Skeletal muscle satellite cell (primary cell): ENCODE measurements around the gene GPR82.
"Not testable (repeated sequence)": the region's sequence is repeated elsewhere in the genome, so short reads cannot be mapped to it uniquely, and the experiment has no call there.

Experiments used
- H3K27me3 ChIP-seq: 2 replicates; pipeline ENCODE4 v1.7.0; 2013; ENCODE audit warnings: low read length; ENCODE audit not compliant: control insufficient read depth, insufficient read depth
- H3K36me3 ChIP-seq: 2 replicates; pipeline ENCODE4 v1.7.0; 2013; ENCODE audit warnings: mild to moderate bottlenecking, control low read depth, low read length; ENCODE audit not compliant: insufficient read depth
- H3K4me1 ChIP-seq: 2 replicates; pipeline ENCODE4 v1.7.0; 2013; ENCODE audit warnings: low read length; ENCODE audit not compliant: control insufficient read depth, insufficient read depth
- H3K4me2 ChIP-seq: 2 replicates; pipeline ENCODE4 v1.7.0; 2013; ENCODE audit warnings: mild to moderate bottlenecking, low read length
- H3K4me3 ChIP-seq: 2 replicates; pipeline ENCODE4 v1.7.0; 2013; ENCODE audit warnings: low read length
- H3K9ac ChIP-seq: 2 replicates; pipeline ENCODE4 v1.7.0; 2013; ENCODE audit warnings: mild to moderate bottlenecking, low read depth, low read length, moderate library complexity
- H3K9me3 ChIP-seq: replicated peaks from 2 replicates; pipeline ENCODE4 v1.7.0; 2013; ENCODE audit warnings: mild to moderate bottlenecking, control low read depth, low read length

GPR82 gene

DNA sequence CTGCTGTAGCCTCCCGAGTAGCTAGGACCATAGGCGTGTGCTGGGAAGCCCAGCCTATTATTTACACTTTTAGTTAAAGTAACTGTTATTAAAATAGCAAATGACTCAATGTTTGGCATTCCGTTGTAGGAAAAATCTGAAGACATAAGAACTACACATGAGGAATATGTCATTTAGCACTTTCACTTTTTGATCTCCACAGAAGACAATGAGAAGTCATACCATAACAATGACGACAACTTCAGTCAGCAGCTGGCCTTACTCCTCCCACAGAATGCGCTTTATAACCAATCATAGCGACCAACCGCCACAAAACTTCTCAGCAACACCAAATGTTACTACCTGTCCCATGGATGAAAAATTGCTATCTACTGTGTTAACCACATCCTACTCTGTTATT is 28.6 kb upstream of the GPR82 start:
- Histone ChIP-seq H3K4me3 (no peak overlapping the region), H3K9ac (no peak overlapping the region), H3K27me3 (no peaks in the 10 kb centered on the region), H3K4me1 (no peaks in the 10 kb centered on the region), H3K36me3 (no peaks in the 10 kb centered on the region), H3K9me3 (no peaks in the 10 kb centered on the region), H3K4me2 (no peak overlapping the region)

GRCh38 chrX:41703574-41704029 is 20.4 kb upstream of the GPR82 start:
- H3K9ac ChIP-seq = no peak overlapping the region
- H3K27me3 ChIP-seq = peaks cover 3% of the 10 kb centered on the region
- H3K4me3 ChIP-seq = no peak overlapping the region
- no peaks in the 10 kb centered on the region for H3K4me1 ChIP-seq
- no peak overlapping the region for H3K4me2 ChIP-seq
- H3K36me3 ChIP-seq = no peaks in the 10 kb centered on the region
- H3K9me3 ChIP-seq = no peaks in the 10 kb centered on the region

DNA sequence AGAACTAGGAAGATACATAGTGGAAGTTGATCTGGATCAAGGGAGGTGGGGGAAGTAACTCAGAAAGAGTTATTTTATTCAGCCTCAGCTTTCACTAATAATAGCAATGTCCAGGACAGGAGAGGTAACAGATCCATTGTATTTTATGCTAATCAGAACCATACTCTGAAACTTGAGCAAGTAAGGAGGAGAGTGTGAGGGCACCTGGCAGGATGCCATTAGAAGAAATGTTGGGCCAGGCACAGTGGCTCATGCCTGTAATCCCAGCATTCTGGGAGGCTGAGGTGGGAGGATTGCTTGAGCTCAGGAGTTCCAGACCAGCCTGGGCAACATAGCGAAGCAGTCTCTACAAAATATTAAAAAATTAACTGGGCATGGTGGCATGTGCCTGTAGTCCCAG is 18.9 kb upstream of the GPR82 start:
- Histone ChIP-seq H3K4me2 (no peak overlapping the region), H3K4me1 (no peaks in the 10 kb centered on the region), H3K9me3 (no peaks in the 10 kb centered on the region), H3K4me3 (no peak overlapping the region), H3K9ac (no peak overlapping the region), H3K36me3 (no peaks in the 10 kb centered on the region), H3K27me3 (peaks cover 3% of the 10 kb centered on the region)

DNA sequence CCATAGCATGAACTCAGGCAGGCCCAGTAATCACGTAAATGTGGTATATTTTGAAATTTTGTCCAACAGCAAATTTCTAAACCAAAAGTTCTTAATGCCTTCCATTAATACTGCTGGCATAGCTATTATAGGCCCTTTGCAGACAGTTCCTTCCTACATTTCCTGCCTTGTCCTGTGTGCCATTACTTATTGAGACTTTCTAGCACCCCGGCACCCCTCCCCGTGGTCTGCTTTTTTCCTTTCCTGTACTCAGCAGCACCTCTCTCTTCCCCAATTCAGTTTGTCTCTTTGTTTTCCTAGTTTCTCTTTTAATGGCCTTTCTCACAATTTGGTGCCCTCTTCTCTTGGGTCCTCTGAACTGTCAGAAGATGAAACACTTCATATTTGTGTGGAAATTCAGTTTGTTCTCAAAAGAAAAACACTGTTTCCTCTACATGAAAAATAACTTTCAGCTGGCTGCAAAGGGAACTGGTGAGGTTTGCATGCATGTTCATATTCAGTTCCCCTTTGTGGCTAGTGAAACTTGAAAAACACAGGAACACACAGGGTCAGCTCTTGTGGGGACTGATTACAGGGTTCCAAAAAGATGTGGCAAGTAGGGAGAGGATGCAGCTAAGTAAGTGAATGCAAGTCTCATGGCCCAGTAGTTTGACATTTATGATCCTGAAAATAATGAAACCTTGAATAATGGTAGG is 18.2 kb upstream of the GPR82 start:
- peaks cover 3% of the 10 kb centered on the region for H3K27me3 ChIP-seq
- H3K9ac ChIP-seq = no peak overlapping the region
- no peaks in the 10 kb centered on the region for H3K4me1 ChIP-seq
- H3K9me3 ChIP-seq = no peaks in the 10 kb centered on the region
- no peak overlapping the region for H3K4me2 ChIP-seq
- no peak overlapping the region for H3K4me3 ChIP-seq
- no peaks in the 10 kb centered on the region for H3K36me3 ChIP-seq

- no peak overlapping the region for H3K4me3 ChIP-seq
- H3K4me2 ChIP-seq = no peak overlapping the region
- no peaks in the 10 kb centered on the region for H3K36me3 ChIP-seq
- H3K9me3 ChIP-seq = no peaks in the 10 kb centered on the region
- peaks cover 5% of the 10 kb centered on the region for H3K27me3 ChIP-seq
- H3K4me1 ChIP-seq = no peaks in the 10 kb centered on the region
- H3K9ac ChIP-seq = no peak overlapping the region
Measured at GRCh38 chrX:41707218-41707617, 16.8 kb upstream of the GPR82 start.

DNA sequence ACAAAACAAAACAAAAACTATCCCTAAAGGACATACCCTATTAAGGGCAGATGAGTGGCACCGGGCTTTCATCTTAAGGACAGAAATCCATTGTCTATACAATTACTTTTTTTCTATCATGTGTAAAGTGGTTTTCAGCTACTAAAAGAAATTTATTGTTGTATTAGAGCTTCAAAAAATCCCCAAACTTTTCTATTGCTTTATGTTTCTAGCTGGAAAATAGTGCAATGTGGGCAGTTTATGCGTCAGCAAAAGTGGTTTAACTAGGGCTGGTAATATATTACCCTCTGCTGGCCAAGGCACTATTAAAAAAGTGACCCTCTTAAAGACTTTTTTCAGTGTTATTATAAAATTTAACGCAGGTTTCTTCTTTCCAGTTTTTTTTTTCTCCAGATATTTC is 15.5 kb upstream of the GPR82 start:
- Histone ChIP-seq H3K9me3 (no peaks in the 10 kb centered on the region), H3K27me3 (peaks cover 5% of the 10 kb centered on the region), H3K4me2 (no peak overlapping the region), H3K36me3 (no peaks in the 10 kb centered on the region), H3K4me3 (no peak overlapping the region), H3K4me1 (no peaks in the 10 kb centered on the region), H3K9ac (no peak overlapping the region)

GRCh38 chrX:41711021-41711667 is 12.8 kb upstream of the GPR82 start:
- Histone ChIP-seq H3K27me3 (peaks cover 2% of the 10 kb centered on the region), H3K4me2 (no peak overlapping the region), H3K4me3 (no peak overlapping the region), H3K36me3 (no peaks in the 10 kb centered on the region), H3K4me1 (no peaks in the 10 kb centered on the region), H3K9ac (no peak overlapping the region), H3K9me3 (no peaks in the 10 kb centered on the region)

GRCh38 chrX:41716222-41716621 is 7.8 kb upstream of the GPR82 start:
- Histone ChIP-seq H3K27me3 (no peaks in the 10 kb centered on the region), H3K4me2 (no peak overlapping the region), H3K9me3 (peaks cover 3% of the 10 kb centered on the region), H3K36me3 (no peaks in the 10 kb centered on the region), H3K4me3 (no peak overlapping the region), H3K4me1 (no peaks in the 10 kb centered on the region), H3K9ac (no peak overlapping the region)

GRCh38 chrX:41716767-41717473 is 7.1 kb upstream of the GPR82 start:
- Histone ChIP-seq H3K9me3 (peaks cover 3% of the 10 kb centered on the region), H3K4me3 (no peak overlapping the region), H3K36me3 (no peaks in the 10 kb centered on the region), H3K4me1 (no peaks in the 10 kb centered on the region), H3K27me3 (no peaks in the 10 kb centered on the region), H3K4me2 (no peak overlapping the region), H3K9ac (no peak overlapping the region)

DNA sequence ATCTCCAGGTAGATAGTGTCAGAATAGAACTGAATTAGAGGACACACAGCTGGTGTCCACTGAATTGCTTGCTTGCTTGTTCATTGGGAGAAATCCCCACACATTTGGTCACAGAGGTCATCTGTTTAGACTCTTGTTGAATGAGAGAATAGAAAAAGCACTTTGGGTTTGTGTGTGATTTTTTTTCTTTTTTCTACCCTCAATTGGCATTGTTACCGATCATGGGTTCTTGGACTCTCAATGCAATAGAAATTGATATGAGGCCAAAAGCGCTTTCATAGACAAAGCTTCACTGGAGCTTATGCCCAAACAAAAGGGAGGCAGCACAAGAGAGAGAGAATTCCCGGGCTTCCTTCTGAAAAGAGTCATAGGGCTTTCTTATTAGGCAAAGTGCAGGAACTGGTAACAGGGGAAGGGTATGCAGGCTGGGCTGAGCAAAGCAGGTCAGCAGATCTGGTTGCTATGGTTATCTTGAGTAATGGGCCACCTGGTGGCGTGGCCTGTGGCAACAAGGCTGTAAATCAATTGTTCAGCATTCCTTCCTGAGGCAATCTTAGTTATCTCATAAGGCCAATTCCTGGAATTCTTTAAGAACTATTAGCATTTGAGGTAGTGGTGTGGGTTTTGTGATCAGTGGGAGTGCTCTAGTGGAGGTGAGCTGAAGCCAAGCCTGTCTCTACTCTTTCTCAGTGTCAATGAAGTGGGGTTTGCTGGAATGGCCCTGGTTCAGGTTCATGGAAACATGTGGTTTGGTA is 5.3 kb upstream of the GPR82 start:
- Histone ChIP-seq H3K36me3 (no peaks in the 10 kb centered on the region), H3K4me3 (no peak overlapping the region), H3K4me2 (no peak overlapping the region), H3K9ac (no peak overlapping the region), H3K27me3 (no peaks in the 10 kb centered on the region), H3K9me3 (peaks cover 3% of the 10 kb centered on the region), H3K4me1 (no peaks in the 10 kb centered on the region)

DNA sequence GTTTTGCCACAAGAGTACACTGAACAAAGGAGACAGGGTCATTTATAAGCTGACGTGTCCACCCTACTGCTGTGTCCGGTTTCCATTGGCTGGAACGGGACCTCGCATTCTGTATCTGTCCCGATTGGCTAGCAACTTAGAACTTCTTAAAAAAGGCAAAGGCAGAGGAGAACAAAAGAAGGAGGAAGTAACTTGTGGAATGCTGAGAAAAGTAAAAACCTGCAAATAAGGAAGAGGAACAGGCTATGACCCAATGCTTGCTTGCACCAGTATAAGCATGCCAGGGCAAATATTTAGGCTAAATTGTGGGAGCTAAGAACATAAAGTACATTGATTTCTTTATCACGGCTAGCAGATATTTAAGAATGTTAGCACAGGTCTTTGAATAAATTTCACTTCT is 4.4 kb upstream of the GPR82 start:
- H3K9me3 ChIP-seq, H3K4me2 ChIP-seq, H3K4me3 ChIP-seq, H3K36me3 ChIP-seq, H3K27me3 ChIP-seq, H3K4me1 ChIP-seq, H3K9ac ChIP-seq: not testable (repeated sequence)
